GM12874 (cell line): ENCODE results near the gene HRH1.

Source experiments
- TF ChIP-seq, protein P1 (sequence below): IDR thresholded peaks from 2 replicates; pipeline ENCODE4 v1.5.1; 2011; ENCODE audit warnings: low read depth, mild to moderate bottlenecking, control low read depth, low read length, moderate library complexity; ENCODE audit not compliant: insufficient read depth

Gene HRH1

DNA sequence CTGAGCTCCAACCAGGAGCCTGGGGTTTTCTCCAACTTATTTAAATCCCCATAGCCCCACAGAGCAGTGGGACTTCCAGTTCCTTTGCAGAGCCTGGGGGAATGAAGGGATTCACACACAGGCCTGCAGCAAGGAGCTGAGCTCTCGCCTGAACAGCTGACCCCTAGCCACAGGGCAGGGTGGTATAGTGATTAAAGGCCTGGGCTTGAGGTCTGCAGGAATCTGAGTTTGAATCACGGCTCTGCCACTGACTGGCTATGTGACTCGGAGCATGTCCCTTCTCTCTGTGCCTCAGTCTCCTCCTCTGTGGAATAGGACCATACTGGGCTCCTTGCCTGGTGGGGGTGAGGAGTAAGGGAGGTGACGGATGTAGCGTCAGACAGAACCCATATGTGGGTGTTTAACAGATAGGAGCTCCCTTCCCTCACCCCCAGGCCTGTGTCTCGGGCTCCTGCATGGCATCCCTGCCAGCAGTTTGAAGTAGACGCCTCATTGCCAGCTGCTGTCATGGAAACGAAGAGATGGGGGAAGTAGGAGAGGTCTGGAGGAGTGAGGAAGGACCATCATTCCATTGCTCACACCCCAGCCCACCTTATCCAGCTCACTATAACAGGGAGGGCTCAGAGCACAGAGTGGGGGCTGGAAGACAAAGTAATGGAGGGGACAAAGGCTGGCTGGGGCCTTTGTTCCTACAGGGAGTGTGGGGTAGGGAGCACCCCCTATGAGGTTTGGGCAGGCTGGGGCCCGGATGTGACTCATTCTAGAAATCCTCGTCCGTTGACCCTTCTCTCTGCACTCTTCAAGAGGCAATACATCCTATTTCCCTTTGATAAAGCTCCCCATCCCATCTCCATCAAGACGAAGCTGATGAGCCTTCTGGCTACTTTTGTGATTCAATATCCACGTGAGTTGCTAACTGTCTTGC lies 14.8 kb downstream of the HRH1 start:
- TF ChIP-seq, protein P1, sequence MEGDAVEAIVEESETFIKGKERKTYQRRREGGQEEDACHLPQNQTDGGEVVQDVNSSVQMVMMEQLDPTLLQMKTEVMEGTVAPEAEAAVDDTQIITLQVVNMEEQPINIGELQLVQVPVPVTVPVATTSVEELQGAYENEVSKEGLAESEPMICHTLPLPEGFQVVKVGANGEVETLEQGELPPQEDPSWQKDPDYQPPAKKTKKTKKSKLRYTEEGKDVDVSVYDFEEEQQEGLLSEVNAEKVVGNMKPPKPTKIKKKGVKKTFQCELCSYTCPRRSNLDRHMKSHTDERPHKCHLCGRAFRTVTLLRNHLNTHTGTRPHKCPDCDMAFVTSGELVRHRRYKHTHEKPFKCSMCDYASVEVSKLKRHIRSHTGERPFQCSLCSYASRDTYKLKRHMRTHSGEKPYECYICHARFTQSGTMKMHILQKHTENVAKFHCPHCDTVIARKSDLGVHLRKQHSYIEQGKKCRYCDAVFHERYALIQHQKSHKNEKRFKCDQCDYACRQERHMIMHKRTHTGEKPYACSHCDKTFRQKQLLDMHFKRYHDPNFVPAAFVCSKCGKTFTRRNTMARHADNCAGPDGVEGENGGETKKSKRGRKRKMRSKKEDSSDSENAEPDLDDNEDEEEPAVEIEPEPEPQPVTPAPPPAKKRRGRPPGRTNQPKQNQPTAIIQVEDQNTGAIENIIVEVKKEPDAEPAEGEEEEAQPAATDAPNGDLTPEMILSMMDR, result no peak

DNA sequence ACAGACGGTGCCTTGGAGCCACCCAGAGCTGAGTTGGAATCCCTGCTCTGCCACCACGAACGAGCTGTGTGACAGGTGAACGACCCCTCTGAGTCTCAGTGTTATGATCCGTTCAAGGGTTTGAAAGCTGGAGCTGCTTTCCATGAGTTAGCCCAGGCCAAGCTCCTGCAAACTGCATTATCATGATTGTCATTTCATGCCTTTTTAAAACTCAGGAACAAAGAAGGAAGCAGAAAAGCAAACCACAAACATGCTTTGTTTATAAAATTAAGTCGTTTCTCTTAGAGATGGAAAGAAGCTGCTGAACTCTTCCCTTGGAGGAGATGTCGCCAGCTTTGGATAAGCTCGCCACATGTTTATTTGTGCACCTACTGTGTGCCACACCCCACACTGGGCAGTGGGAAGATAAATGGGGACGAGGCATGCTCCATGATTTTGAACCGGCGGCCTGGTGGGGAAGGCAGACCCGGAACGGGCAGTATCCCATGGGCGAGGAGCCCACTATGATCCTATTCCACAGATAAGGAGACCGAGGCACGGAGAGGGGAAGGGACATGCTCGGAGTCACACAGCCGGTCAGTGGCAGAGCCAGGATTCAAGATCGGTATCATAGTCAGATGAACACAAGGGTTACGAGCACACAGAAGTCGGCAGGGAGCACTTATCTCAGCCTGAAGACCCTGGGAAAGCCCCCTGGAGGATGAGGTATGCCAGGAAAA lies 15.9 kb downstream of the HRH1 start:
- TF ChIP-seq, protein P1, result no peak

DNA sequence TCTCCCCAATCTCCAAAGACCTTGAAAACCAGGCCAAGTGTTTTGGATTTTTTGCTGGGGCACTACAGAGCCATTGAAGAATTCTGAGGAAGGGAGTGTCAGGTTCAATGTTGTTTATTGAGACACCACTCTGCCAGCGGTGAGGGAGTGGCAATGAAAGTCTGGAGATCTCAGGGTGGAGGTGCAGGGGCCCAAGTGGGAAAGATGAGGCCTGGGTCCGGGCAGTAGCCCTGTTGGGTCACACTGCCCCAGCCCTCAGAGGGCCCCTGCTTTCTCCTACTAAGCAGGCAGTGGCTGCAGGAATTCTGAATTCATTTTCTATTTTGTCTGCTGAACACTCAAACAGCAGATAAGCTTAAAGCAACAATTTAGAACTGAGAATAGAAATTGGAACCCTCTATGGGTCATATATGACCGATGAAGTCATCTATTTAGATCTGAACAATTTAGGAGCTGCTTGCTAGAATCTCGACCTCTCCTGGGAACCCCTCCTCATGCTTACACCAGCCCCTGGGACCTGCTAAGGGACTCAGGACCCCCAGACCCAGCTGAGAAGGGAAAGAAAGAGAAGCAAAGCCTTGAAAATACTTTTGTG lies 17.9 kb downstream of the HRH1 start:
- TF ChIP-seq, protein P1, result no peak

DNA sequence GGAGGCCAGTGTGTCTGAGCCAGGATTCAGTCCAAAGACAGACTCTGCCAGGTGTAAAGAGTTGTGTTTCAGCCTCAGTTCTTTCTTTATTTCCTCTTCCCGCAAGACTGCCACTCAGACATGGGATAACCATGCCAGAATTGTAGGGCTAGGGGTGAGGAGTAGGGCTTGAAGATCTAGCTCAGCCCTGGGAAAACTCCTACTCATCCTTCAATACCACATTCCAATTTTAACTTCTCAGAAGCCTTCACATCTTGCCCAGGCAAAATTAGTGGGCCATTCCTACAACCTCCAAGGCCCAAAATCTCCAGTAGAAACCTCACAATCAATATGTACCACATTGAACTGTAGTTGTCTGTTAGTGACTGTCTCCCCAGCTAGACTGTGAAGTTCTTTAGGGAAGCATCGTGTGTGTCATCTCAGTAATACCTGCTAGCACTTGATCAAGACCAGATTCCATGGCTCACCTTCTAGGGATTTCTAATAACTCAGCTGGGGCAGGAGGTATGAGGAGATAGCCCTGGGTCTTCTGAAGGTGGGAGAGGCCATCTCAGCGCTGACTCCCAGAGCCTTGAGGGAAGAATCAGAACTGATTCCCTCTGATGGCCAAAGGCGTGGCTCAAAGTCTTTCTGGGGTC lies 19.7 kb downstream of the HRH1 start:
- TF ChIP-seq, protein P1, result no peak

DNA sequence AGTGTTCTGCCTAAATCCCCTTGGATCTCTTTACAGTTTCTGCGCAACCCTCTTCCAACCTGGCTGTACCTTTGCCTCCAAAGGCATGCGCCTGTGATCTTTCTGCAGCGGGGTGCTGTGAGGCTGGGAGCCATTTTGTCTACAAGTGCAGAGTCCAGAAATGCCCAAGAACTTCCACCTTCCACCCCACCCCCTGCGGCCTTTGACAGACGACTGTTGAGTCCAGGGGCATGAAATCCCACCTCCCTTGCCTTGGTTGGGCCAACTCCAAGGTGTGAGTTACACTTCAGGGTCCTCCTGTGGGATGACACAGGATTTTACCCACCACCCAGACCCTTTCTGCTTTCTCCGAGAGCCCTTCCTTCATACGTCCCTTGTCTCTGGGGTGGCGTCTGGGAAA lies 24.1 kb downstream of the HRH1 start:
- TF ChIP-seq, protein P1, result no peak

DNA sequence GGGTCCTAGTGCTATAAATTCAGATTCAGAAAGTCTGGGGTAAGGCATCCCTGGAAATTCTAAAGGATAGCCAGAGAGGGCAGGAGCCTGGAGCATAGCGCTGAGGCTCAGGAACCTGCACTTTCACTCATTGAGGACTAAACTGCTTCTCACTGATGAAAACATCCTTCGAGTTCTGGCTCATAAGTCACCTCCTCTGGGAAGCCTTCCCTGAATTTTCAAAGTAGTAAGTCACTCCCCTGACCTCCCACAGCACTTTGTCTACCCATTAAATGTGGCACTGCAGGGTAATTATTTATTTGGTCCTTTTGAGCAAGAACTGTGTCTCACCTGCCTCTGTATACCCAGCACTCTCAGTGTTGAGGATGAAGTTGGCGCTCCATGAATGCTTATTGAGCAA lies 30.9 kb downstream of the HRH1 start:
- TF ChIP-seq, protein P1, result no peak
